ENCODE data around the gene EGFL6. TPM values are rescaled to one million over a fixed set of nuclear protein-coding genes. Genes with fewer than 3 reads are reported as not detected.

EGFL6 gene
- total RNA-seq, 4 donors from 2014 or later: 0.22 TPM; not detected in 3

- no peaks in the 10 kb centered on the region for H3K9me3 ChIP-seq
- peaks cover 17% of the 10 kb centered on the region for H3K27me3 ChIP-seq
- peaks cover 0 to 10% (median 3%) of the 10 kb centered on the region in 3 donors for H3K4me1 ChIP-seq
- ATAC-seq: no peak
- no peak overlapping the region for H3K4me3 ChIP-seq
- 69 to 72% methylated on average over 4 to 5 of the region's 5 CpGs for WGBS, 2 donors (ENCODE audit: low coverage in 1 of 2)
- no peak overlapping the region for H3K27ac ChIP-seq
- no peak for TF ChIP-seq EP300 (IDR thresholded peaks at IDR 0.05)
- TF ChIP-seq POLR2A (IDR thresholded peaks at IDR 0.05): no peak
- no peak for TF ChIP-seq POLR2AphosphoS5 (IDR thresholded peaks at IDR 0.05)
- TF ChIP-seq CTCF (IDR thresholded peaks at IDR 0.05): no peak
- no peaks in the 10 kb centered on the region for H3K36me3 ChIP-seq
These were observed 1.7 kb downstream of the EGFL6 start for GRCh38 chrX:13571136-13571535.

- peaks cover 0 to 7% (median 2%) of the 10 kb centered on the region in 3 donors for H3K4me1 ChIP-seq
- 100% methylated on average over 1 of the region's 1 CpG; no CpG with 5 or more reads in 1 of the 2 donors for WGBS, 2 donors (ENCODE audit: low coverage in 1 of 2)
- TF ChIP-seq POLR2AphosphoS5 (IDR thresholded peaks at IDR 0.05): no peak
- TF ChIP-seq EP300 (IDR thresholded peaks at IDR 0.05): no peak
- TF ChIP-seq POLR2A (IDR thresholded peaks at IDR 0.05): no peak
- TF ChIP-seq CTCF (IDR thresholded peaks at IDR 0.05): no peak
- no peak overlapping the region for H3K27ac ChIP-seq
- no peaks in the 10 kb centered on the region for H3K9me3 ChIP-seq
- no peak for ATAC-seq
- no peak overlapping the region for H3K4me3 ChIP-seq
- H3K36me3 ChIP-seq: no peaks in the 10 kb centered on the region
- H3K27me3 ChIP-seq: peaks cover 12% of the 10 kb centered on the region
These were observed 5.2 kb downstream of the EGFL6 start for GRCh38 chrX:13574600-13574999.

GRCh38 chrX:13579661-13580060 is 10.3 kb downstream of the EGFL6 start:
- no peak for ATAC-seq
- Histone ChIP-seq H3K4me3 (no peak overlapping the region), H3K27ac (no peak overlapping the region), H3K36me3 (no peaks in the 10 kb centered on the region), H3K27me3 (no peaks in the 10 kb centered on the region), H3K9me3 (no peaks in the 10 kb centered on the region), H3K4me1 (no peaks in the 10 kb centered on the region)
- 100% methylated on average over 2 of the region's 4 CpGs; no CpG with 5 or more reads in 1 of the 2 donors for WGBS, 2 donors (ENCODE audit: low coverage in 1 of 2)
- TF ChIP-seq POLR2A (IDR thresholded peaks at IDR 0.05): no peak
- TF ChIP-seq POLR2AphosphoS5 (IDR thresholded peaks at IDR 0.05): no peak
- no peak for TF ChIP-seq EP300 (IDR thresholded peaks at IDR 0.05)
- TF ChIP-seq CTCF (IDR thresholded peaks at IDR 0.05): no peak

GRCh38 chrX:13581554-13581953 is 12.2 kb downstream of the EGFL6 start:
- TF ChIP-seq EP300 (IDR thresholded peaks at IDR 0.05) (no peak), POLR2A (IDR thresholded peaks at IDR 0.05) (no peak), CTCF (IDR thresholded peaks at IDR 0.05) (no peak), POLR2AphosphoS5 (IDR thresholded peaks at IDR 0.05) (no peak)
- Histone ChIP-seq H3K4me3 (no peak overlapping the region), H3K27me3 (no peaks in the 10 kb centered on the region), H3K27ac (no peak overlapping the region), H3K4me1 (no peaks in the 10 kb centered on the region), H3K9me3 (no peaks in the 10 kb centered on the region), H3K36me3 (no peaks in the 10 kb centered on the region)
- ATAC-seq: no peak
- 47 to 49% methylated on average over 4 of the region's 4 CpGs for WGBS, 2 donors (ENCODE audit: low coverage in 1 of 2)

GRCh38 chrX:13587786-13588477 is 18.5 kb downstream of the EGFL6 start:
- Histone ChIP-seq H3K4me3 (no peak overlapping the region), H3K36me3 (no peaks in the 10 kb centered on the region), H3K27ac (no peak overlapping the region), H3K27me3 (no peaks in the 10 kb centered on the region), H3K4me1 (no peaks in the 10 kb centered on the region), H3K9me3 (no peaks in the 10 kb centered on the region)
- ATAC-seq: no peak
- TF ChIP-seq POLR2A (IDR thresholded peaks at IDR 0.05) (no peak), POLR2AphosphoS5 (IDR thresholded peaks at IDR 0.05) (no peak), EP300 (IDR thresholded peaks at IDR 0.05) (no peak), CTCF (IDR thresholded peaks at IDR 0.05) (no peak)
- WGBS, 2 donors (ENCODE audit: low coverage in 1 of 2): 63 to 77% methylated on average over 2 to 3 of the region's 3 CpGs

Measured in gastroesophageal sphincter (tissue), 4 donors.